ENCODE measurements around the gene ARHGAP45.

ARHGAP45 gene

GRCh38 chr19:1084024-1084868 lies 17.3 kb downstream of the ARHGAP45 start:
- Histone ChIP-seq H3K27ac (ENCODE audit: low read depth, low read length, poor library complexity, severe bottlenecking) (peak overlapping the region; percentile 49), H3K79me2 (ENCODE audit: insufficient read depth, low read length) (no peaks in the 10 kb centered on the region), H4K20me1 (ENCODE audit: insufficient read depth, low read length) (no peaks in the 10 kb centered on the region), H3K27me3 (ENCODE audit: insufficient read depth, low read length) (no peaks in the 10 kb centered on the region), H3K9me2 (ENCODE audit: low read depth, low read length) (no peaks in the 10 kb centered on the region), H2AFZ (ENCODE audit: low read length) (no peak overlapping the region), H3K36me3 (ENCODE audit: insufficient read depth, low read length) (peaks cover 85% of the 10 kb centered on the region), H3K4me3 (ENCODE audit: low read depth, low read length, poor library complexity, severe bottlenecking) (no peak overlapping the region), H3K4me1 (ENCODE audit: insufficient read depth, low read length, severe bottlenecking) (peaks cover 41% of the 10 kb centered on the region), H3K9ac (ENCODE audit: low read length) (no peak overlapping the region), H3K9me3 (ENCODE audit: low read length) (no peaks in the 10 kb centered on the region), H3K4me2 (ENCODE audit: low read length) (no peak overlapping the region), H3F3A (ENCODE audit: insufficient read depth, low read length) (peaks cover 2% of the 10 kb centered on the region; the same call in 1 of the 2 replicates)
- TF ChIP-seq, protein P1, sequence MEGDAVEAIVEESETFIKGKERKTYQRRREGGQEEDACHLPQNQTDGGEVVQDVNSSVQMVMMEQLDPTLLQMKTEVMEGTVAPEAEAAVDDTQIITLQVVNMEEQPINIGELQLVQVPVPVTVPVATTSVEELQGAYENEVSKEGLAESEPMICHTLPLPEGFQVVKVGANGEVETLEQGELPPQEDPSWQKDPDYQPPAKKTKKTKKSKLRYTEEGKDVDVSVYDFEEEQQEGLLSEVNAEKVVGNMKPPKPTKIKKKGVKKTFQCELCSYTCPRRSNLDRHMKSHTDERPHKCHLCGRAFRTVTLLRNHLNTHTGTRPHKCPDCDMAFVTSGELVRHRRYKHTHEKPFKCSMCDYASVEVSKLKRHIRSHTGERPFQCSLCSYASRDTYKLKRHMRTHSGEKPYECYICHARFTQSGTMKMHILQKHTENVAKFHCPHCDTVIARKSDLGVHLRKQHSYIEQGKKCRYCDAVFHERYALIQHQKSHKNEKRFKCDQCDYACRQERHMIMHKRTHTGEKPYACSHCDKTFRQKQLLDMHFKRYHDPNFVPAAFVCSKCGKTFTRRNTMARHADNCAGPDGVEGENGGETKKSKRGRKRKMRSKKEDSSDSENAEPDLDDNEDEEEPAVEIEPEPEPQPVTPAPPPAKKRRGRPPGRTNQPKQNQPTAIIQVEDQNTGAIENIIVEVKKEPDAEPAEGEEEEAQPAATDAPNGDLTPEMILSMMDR (IDR thresholded peaks at IDR 0.05; ENCODE audit: low read length), result no peak
- no peak for TF ChIP-seq EZH2 (IDR thresholded peaks at IDR 0.05; ENCODE audit: borderline replicate concordance, low read length)

- peaks cover 2% of the 10 kb centered on the region; the same call in 1 of the 2 replicates for H3F3A ChIP-seq (ENCODE audit: insufficient read depth, low read length)
- H3K4me1 ChIP-seq (ENCODE audit: insufficient read depth, low read length, severe bottlenecking), result peaks cover 48% of the 10 kb centered on the region
- H3K36me3 ChIP-seq (ENCODE audit: insufficient read depth, low read length), result peaks cover 81% of the 10 kb centered on the region
- no peak overlapping the region for H3K4me3 ChIP-seq (ENCODE audit: low read depth, low read length, poor library complexity, severe bottlenecking)
- TF ChIP-seq EZH2 (IDR thresholded peaks at IDR 0.05; ENCODE audit: borderline replicate concordance, low read length), result no peak
- TF ChIP-seq, protein P1 (IDR thresholded peaks at IDR 0.05; ENCODE audit: low read length), result no peak
- H3K4me2 ChIP-seq (ENCODE audit: low read length), result no peak overlapping the region
- no peaks in the 10 kb centered on the region for H3K9me3 ChIP-seq (ENCODE audit: low read length)
- H3K9me2 ChIP-seq (ENCODE audit: low read depth, low read length), result no peaks in the 10 kb centered on the region
- H2AFZ ChIP-seq (ENCODE audit: low read length), result no peak overlapping the region
- H3K27me3 ChIP-seq (ENCODE audit: insufficient read depth, low read length), result no peaks in the 10 kb centered on the region
- no peak overlapping the region for H3K9ac ChIP-seq (ENCODE audit: low read length)
- H3K79me2 ChIP-seq (ENCODE audit: insufficient read depth, low read length), result no peaks in the 10 kb centered on the region
- no peaks in the 10 kb centered on the region for H4K20me1 ChIP-seq (ENCODE audit: insufficient read depth, low read length)
- H3K27ac ChIP-seq (ENCODE audit: low read depth, low read length, poor library complexity, severe bottlenecking), result peak overlapping the region; percentile 49
Observed at GRCh38 chr19:1085053-1085658, 18.2 kb downstream of the ARHGAP45 start.

- peaks cover 78% of the 10 kb centered on the region for H3K36me3 ChIP-seq (ENCODE audit: insufficient read depth, low read length)
- peak overlapping the region; percentile 89 for H3K27ac ChIP-seq (ENCODE audit: low read depth, low read length, poor library complexity, severe bottlenecking)
- H3K27me3 ChIP-seq (ENCODE audit: insufficient read depth, low read length), result no peaks in the 10 kb centered on the region
- H4K20me1 ChIP-seq (ENCODE audit: insufficient read depth, low read length), result no peaks in the 10 kb centered on the region
- no peak overlapping the region for H2AFZ ChIP-seq (ENCODE audit: low read length)
- H3K9me3 ChIP-seq (ENCODE audit: low read length), result no peaks in the 10 kb centered on the region
- H3K9me2 ChIP-seq (ENCODE audit: low read depth, low read length), result no peaks in the 10 kb centered on the region
- peaks cover 2% of the 10 kb centered on the region; the same call in 1 of the 2 replicates for H3F3A ChIP-seq (ENCODE audit: insufficient read depth, low read length)
- H3K4me1 ChIP-seq (ENCODE audit: insufficient read depth, low read length, severe bottlenecking), result peaks cover 52% of the 10 kb centered on the region
- H3K4me2 ChIP-seq (ENCODE audit: low read length), result no peak overlapping the region
- no peak overlapping the region for H3K9ac ChIP-seq (ENCODE audit: low read length)
- no peaks in the 10 kb centered on the region for H3K79me2 ChIP-seq (ENCODE audit: insufficient read depth, low read length)
- no peak for TF ChIP-seq EZH2 (IDR thresholded peaks at IDR 0.05; ENCODE audit: borderline replicate concordance, low read length)
- TF ChIP-seq, protein P1 (IDR thresholded peaks at IDR 0.05; ENCODE audit: low read length), result no peak
- H3K4me3 ChIP-seq (ENCODE audit: low read depth, low read length, poor library complexity, severe bottlenecking), result no peak overlapping the region
Observed at GRCh38 chr19:1085676-1086442, 18.9 kb downstream of the ARHGAP45 start.

Measured in OCI-LY1 (cell line).